Measurements from ENCODE around the gene BDH1.

DNA sequence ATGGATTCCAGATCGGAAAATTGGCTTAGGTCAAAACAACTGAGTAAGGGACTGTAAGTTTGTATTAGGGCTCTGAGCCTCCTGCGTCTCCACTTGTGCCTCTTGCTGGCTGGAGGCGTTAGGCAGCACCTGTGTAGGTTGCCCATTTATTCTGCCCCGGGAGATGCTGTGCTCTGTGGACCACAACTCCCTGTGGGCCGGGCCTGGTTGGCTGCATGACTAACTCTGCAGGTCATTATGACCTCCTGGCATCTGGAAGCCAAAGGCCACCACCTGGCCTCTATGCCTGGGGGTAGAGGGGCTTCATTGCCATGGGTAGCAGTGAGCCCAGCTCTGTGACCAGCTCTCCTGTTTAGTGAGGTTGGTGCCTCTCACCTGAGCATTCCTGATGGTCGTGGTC lies 36.0 kb upstream of the BDH1 start:
- TF ChIP-seq SMC3 (IDR thresholded peaks at IDR 0.05; ENCODE audit: low read length) (no peak), ZNF253 (CRISPR knock-in tag; IDR thresholded peaks at IDR 0.05; ENCODE audit: borderline replicate concordance) (no peak), RCOR2 (CRISPR knock-in tag; IDR thresholded peaks at IDR 0.05) (no peak)
- TF ChIP-seq, protein P1, sequence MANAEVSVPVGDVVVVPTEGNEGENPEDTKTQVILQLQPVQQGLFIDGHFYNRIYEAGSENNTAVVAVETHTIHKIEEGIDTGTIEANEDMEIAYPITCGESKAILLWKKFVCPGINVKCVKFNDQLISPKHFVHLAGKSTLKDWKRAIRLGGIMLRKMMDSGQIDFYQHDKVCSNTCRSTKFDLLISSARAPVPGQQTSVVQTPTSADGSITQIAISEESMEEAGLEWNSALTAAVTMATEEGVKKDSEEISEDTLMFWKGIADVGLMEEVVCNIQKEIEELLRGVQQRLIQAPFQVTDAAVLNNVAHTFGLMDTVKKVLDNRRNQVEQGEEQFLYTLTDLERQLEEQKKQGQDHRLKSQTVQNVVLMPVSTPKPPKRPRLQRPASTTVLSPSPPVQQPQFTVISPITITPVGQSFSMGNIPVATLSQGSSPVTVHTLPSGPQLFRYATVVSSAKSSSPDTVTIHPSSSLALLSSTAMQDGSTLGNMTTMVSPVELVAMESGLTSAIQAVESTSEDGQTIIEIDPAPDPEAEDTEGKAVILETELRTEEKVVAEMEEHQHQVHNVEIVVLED (CRISPR knock-in tag; IDR thresholded peaks at IDR 0.05; ENCODE audit: borderline replicate concordance), result no peak
- TF ChIP-seq, protein P2, sequence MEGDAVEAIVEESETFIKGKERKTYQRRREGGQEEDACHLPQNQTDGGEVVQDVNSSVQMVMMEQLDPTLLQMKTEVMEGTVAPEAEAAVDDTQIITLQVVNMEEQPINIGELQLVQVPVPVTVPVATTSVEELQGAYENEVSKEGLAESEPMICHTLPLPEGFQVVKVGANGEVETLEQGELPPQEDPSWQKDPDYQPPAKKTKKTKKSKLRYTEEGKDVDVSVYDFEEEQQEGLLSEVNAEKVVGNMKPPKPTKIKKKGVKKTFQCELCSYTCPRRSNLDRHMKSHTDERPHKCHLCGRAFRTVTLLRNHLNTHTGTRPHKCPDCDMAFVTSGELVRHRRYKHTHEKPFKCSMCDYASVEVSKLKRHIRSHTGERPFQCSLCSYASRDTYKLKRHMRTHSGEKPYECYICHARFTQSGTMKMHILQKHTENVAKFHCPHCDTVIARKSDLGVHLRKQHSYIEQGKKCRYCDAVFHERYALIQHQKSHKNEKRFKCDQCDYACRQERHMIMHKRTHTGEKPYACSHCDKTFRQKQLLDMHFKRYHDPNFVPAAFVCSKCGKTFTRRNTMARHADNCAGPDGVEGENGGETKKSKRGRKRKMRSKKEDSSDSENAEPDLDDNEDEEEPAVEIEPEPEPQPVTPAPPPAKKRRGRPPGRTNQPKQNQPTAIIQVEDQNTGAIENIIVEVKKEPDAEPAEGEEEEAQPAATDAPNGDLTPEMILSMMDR (CRISPR knock-in tag; IDR thresholded peaks at IDR 0.05), result no peak
- TF ChIP-seq, protein P3, sequence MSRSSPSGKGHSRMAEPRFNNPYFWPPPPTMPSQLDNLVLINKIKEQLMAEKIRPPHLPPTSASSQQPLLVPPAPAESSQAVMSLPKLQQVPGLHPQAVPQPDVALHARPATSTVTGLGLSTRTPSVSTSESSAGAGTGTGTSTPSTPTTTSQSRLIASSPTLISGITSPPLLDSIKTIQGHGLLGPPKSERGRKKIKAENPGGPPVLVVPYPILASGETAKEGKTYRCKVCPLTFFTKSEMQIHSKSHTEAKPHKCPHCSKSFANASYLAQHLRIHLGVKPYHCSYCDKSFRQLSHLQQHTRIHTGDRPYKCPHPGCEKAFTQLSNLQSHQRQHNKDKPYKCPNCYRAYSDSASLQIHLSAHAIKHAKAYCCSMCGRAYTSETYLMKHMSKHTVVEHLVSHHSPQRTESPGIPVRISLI (CRISPR knock-in tag; IDR thresholded peaks at IDR 0.05; ENCODE audit: borderline replicate concordance), result no peak
